Measurements from ENCODE around the gene ADPRS. TPM values are rescaled to one million over a fixed set of nuclear protein-coding genes. Genes with fewer than 3 reads are reported as not detected.

The ADPRS gene
- total RNA-seq, 1 donor from 2014 or later = 16.8 TPM

DNA sequence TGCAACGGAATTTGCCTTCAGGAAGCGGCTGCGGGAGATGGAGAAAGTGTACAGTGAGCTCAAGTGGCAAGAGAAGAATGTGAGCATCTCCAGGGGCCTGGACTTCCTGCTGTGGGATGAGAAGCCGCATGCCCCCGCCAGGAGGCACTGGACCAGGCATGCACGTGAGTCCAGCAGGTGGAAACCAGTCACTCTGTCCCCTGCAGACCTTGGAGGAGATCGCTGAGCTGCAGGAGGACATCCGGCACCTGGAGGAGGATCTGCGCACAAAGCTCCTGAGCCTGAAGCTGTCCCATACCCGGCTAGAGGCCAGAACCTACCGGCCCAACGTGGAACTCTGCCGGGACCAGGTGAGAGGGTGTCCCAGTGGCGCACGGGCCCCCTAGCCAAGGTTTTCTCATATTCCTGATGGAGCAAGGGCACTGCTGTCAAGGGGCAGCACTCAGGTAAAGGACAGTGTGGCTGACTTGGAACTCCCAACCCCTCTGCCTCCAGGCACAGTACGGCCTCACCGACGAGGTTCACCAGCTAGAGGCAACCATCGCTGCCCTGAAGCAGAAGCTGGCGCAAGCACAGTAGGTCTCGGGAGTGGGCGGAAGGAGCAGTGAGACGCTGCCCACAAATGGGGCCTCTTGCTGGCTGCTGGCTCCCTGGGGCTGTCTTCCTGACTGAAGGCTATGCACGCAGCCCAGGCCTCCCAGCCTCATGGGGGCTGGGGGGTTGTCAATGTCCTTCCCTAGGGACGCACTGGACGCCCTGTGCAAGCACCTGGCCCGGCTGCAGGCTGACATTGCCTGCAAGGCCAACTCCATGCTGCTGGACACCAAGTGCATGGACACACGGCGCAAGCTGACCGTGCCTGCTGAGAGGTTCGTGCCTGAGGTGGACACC lies 1.2 kb upstream of the ADPRS start:
- Mint-ChIP-seq H3K4me3 (ENCODE audit: unreplicated experiment) (no peak overlapping the region), H3K27me3 (ENCODE audit: unreplicated experiment) (peaks cover 13% of the 10 kb centered on the region), H3K4me1 (ENCODE audit: low read depth, unreplicated experiment) (peaks cover 8% of the 10 kb centered on the region), H3K27ac (ENCODE audit: unreplicated experiment) (no peak overlapping the region), H3K36me3 (ENCODE audit: unreplicated experiment) (no peaks in the 10 kb centered on the region), H3K9me3 (ENCODE audit: unreplicated experiment) (peaks cover 4% of the 10 kb centered on the region)
- no peak for DNase-seq
- TF ChIP-seq, protein P1, sequence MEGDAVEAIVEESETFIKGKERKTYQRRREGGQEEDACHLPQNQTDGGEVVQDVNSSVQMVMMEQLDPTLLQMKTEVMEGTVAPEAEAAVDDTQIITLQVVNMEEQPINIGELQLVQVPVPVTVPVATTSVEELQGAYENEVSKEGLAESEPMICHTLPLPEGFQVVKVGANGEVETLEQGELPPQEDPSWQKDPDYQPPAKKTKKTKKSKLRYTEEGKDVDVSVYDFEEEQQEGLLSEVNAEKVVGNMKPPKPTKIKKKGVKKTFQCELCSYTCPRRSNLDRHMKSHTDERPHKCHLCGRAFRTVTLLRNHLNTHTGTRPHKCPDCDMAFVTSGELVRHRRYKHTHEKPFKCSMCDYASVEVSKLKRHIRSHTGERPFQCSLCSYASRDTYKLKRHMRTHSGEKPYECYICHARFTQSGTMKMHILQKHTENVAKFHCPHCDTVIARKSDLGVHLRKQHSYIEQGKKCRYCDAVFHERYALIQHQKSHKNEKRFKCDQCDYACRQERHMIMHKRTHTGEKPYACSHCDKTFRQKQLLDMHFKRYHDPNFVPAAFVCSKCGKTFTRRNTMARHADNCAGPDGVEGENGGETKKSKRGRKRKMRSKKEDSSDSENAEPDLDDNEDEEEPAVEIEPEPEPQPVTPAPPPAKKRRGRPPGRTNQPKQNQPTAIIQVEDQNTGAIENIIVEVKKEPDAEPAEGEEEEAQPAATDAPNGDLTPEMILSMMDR (IDR thresholded peaks at IDR 0.05; ENCODE audit: partially characterized antibody, unreplicated experiment) = no peak

- Mint-ChIP-seq H3K36me3 (ENCODE audit: unreplicated experiment) (no peaks in the 10 kb centered on the region), H3K27ac (ENCODE audit: unreplicated experiment) (no peak overlapping the region), H3K27me3 (ENCODE audit: unreplicated experiment) (peaks cover 13% of the 10 kb centered on the region), H3K4me1 (ENCODE audit: low read depth, unreplicated experiment) (peaks cover 8% of the 10 kb centered on the region), H3K4me3 (ENCODE audit: unreplicated experiment) (no peak overlapping the region), H3K9me3 (ENCODE audit: unreplicated experiment) (peaks cover 4% of the 10 kb centered on the region)
- TF ChIP-seq, protein P1 (IDR thresholded peaks at IDR 0.05; ENCODE audit: partially characterized antibody, unreplicated experiment) = no peak
- DNase-seq = no peak
Measured at GRCh38 chr1:36088265-36088576, 471 bp upstream of the ADPRS start.

DNA sequence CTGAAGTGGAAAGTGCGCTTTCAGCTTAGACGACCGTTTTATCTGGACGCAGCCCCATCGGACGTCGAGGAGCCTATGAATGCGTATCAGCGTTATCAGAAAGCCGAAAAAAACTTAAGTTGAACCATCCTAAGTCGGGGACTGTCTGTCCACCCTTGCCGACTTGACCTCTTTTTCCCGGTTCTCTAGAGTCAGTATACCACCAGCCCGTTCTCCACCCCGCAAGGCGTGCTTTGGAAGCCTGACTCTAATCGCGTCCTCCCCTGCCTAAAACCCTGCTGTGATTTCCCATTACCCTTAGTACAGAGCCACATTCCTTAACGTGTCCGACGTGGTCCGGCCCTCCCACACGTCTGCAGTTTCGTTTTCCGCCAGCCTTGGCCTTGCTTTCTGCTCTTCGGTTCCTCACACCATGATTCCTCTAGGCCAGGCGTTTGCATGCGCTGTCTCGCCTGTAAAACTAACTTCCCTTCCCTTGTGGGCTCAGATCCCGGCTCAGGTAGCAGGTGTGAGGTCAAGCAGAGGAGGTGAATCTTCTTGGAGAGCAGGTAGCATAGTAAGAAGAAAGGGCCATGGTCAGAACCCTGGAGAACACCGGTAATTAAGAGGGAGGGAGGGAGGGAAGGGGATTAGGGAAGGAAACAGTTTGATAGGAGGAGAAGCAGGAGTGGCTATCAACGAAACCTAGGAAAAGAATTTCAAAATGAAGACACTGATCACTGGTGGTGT lies 865 bp downstream of the ADPRS start:
- Mint-ChIP-seq H3K36me3 (ENCODE audit: unreplicated experiment) (no peaks in the 10 kb centered on the region), H3K4me3 (ENCODE audit: unreplicated experiment) (peak overlapping the region; percentile 92), H3K27me3 (ENCODE audit: unreplicated experiment) (peaks cover 11% of the 10 kb centered on the region), H3K27ac (ENCODE audit: unreplicated experiment) (peak overlapping the region; percentile 68), H3K4me1 (ENCODE audit: low read depth, unreplicated experiment) (peaks cover 8% of the 10 kb centered on the region), H3K9me3 (ENCODE audit: unreplicated experiment) (peaks cover 4% of the 10 kb centered on the region)
- no peak for DNase-seq
- TF ChIP-seq, protein P1 (IDR thresholded peaks at IDR 0.05; ENCODE audit: partially characterized antibody, unreplicated experiment) = no peak

DNA sequence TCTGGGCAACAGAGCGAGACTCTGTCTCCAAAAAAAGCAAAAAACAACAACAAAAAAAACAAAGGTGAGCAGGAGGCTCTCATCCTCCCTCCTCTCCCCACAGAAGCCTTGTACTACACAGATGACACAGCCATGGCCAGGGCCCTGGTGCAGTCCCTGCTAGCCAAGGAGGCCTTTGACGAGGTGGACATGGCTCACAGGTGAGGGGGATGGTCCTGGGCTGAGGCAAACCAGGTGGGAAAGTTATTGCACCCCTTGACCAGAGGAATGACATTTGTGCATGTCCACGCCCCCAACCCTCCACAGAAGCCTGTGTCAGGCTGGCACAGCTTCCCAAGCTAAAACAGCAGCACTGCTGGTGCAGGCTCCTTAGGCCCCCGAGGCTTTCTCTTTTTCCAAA lies 2.4 kb downstream of the ADPRS start:
- H3K4me1 Mint-ChIP-seq (ENCODE audit: low read depth, unreplicated experiment) = peaks cover 8% of the 10 kb centered on the region
- DNase-seq = no peak
- no peaks in the 10 kb centered on the region for H3K36me3 Mint-ChIP-seq (ENCODE audit: unreplicated experiment)
- TF ChIP-seq, protein P1 (IDR thresholded peaks at IDR 0.05; ENCODE audit: partially characterized antibody, unreplicated experiment) = no peak
- peaks cover 4% of the 10 kb centered on the region for H3K9me3 Mint-ChIP-seq (ENCODE audit: unreplicated experiment)
- H3K27ac Mint-ChIP-seq (ENCODE audit: unreplicated experiment) = no peak overlapping the region
- no peak overlapping the region for H3K4me3 Mint-ChIP-seq (ENCODE audit: unreplicated experiment)
- peaks cover 10% of the 10 kb centered on the region for H3K27me3 Mint-ChIP-seq (ENCODE audit: unreplicated experiment)

GRCh38 chr1:36091698-36092097 lies 3.0 kb downstream of the ADPRS start:
- Mint-ChIP-seq H3K4me1 (ENCODE audit: low read depth, unreplicated experiment) (peaks cover 12% of the 10 kb centered on the region), H3K27ac (ENCODE audit: unreplicated experiment) (no peak overlapping the region), H3K4me3 (ENCODE audit: unreplicated experiment) (no peak overlapping the region), H3K9me3 (ENCODE audit: unreplicated experiment) (peaks cover 6% of the 10 kb centered on the region), H3K27me3 (ENCODE audit: unreplicated experiment) (peaks cover 9% of the 10 kb centered on the region), H3K36me3 (ENCODE audit: unreplicated experiment) (no peaks in the 10 kb centered on the region)
- TF ChIP-seq, protein P1 (IDR thresholded peaks at IDR 0.05; ENCODE audit: partially characterized antibody, unreplicated experiment) = no peak
- no peak for DNase-seq

Data from glutamatergic neuron (in vitro differentiated cells).